Loucy (cell line): ENCODE results near the gene PLA2G2F.

Experiments used
- H2AFZ ChIP-seq: fragments of 200-600 bp; sonication (generic); 2 replicates; pipeline ENCODE4 v1.6.0; 2016; ENCODE audit warnings: antibody characterized with exemption, mild to moderate bottlenecking, low read length, moderate library complexity
- H3F3A ChIP-seq: fragments of 200-600 bp; 2 replicates; pipeline ENCODE4 v1.6.0; 2016; ENCODE audit warnings: antibody characterized with exemption, low read depth, mild to moderate bottlenecking
- H3K27me3 ChIP-seq: fragments of 200-600 bp; sonication (generic); 2 replicates; pipeline ENCODE4 v1.6.1; 2014; ENCODE audit warnings: low read length, mild to moderate bottlenecking; ENCODE audit not compliant: insufficient read depth, poor library complexity, severe bottlenecking
- H3K36me3 ChIP-seq: fragments of 200-600 bp; sonication (generic); 2 replicates; pipeline ENCODE4 v1.6.1; 2016; ENCODE audit warnings: low read length; ENCODE audit not compliant: insufficient read depth
- H3K4me1 ChIP-seq: fragments of 200-600 bp; sonication (generic); 2 replicates; pipeline ENCODE4 v1.5.1; 2014; ENCODE audit warnings: low read length, mild to moderate bottlenecking; ENCODE audit not compliant: insufficient read depth, poor library complexity, severe bottlenecking
- H3K4me2 ChIP-seq: fragments of 200-600 bp; sonication (generic); 2 replicates; pipeline ENCODE4 v1.6.0; 2014; ENCODE audit warnings: antibody characterized with exemption, low read length, low read depth, mild to moderate bottlenecking; ENCODE audit not compliant: poor library complexity, severe bottlenecking
- H3K4me3 ChIP-seq: fragments of 200-600 bp; sonication (generic); 2 replicates; pipeline ENCODE4 v1.5.1; 2014; ENCODE audit warnings: low read length, mild to moderate bottlenecking, mixed read lengths; ENCODE audit not compliant: poor library complexity, severe bottlenecking
- H3K79me2 ChIP-seq: fragments of 200-600 bp; sonication (generic); 2 replicates; pipeline ENCODE4 v1.6.1; 2014; ENCODE audit warnings: low read length; ENCODE audit not compliant: insufficient read depth
- H3K9ac ChIP-seq: fragments of 200-600 bp; sonication (generic); 2 replicates; pipeline ENCODE4 v1.6.0; 2014; ENCODE audit warnings: mild to moderate bottlenecking, low read depth, low read length, moderate library complexity; ENCODE audit not compliant: poor library complexity, severe bottlenecking
- H3K9me2 ChIP-seq: fragments of 200-600 bp; sonication (generic); replicated peaks from 2 replicates; pipeline ENCODE4 v1.6.1; 2016; ENCODE audit warnings: low read depth, low read length, mixed read lengths
- H3K9me3 ChIP-seq: fragments of 200-600 bp; sonication (generic); 2 replicates; pipeline ENCODE4 v1.6.1; 2014; ENCODE audit warnings: mild to moderate bottlenecking, antibody characterized with exemption, low read length, low read depth; ENCODE audit not compliant: insufficient read depth
- H4K20me1 ChIP-seq: fragments of 200-600 bp; sonication (generic); 2 replicates; pipeline ENCODE4 v1.6.0; 2014; ENCODE audit warnings: antibody characterized with exemption, low read length, mild to moderate bottlenecking; ENCODE audit not compliant: insufficient read depth, poor library complexity, severe bottlenecking
- EZH2phosphoT487 ChIP-seq: fragments of 200-600 bp; IDR thresholded peaks from 2 replicates; pipeline ENCODE4 v1.6.1; 2018; ENCODE audit warnings: antibody characterized with exemption, mild to moderate bottlenecking, moderate library complexity, borderline replicate concordance
- TF ChIP-seq, protein P1 (sequence below): fragments of 200-600 bp; sonication (generic); conservative IDR thresholded peaks from 2 replicates; pipeline ENCODE4 v1.5.1; 2014; ENCODE audit warnings: mild to moderate bottlenecking, antibody characterized with exemption, low read length

PLA2G2F gene

GRCh38 chr1:20095564-20096434 is 43.3 kb upstream of the PLA2G2F start:
- Histone ChIP-seq H2AFZ (no peak overlapping the region), H3K9me2 (no peaks in the 10 kb centered on the region), H3K4me3 (no peak overlapping the region), H3K27me3 (no peaks in the 10 kb centered on the region), H3K79me2 (no peaks in the 10 kb centered on the region), H3K4me1 (no peaks in the 10 kb centered on the region), H3K9me3 (no peaks in the 10 kb centered on the region), H3K4me2 (no peak overlapping the region), H3K36me3 (no peaks in the 10 kb centered on the region), H3K9ac (no peak overlapping the region), H3F3A (no peaks in the 10 kb centered on the region), H4K20me1 (no peaks in the 10 kb centered on the region)
- no peak for TF ChIP-seq EZH2phosphoT487
- TF ChIP-seq, protein P1, sequence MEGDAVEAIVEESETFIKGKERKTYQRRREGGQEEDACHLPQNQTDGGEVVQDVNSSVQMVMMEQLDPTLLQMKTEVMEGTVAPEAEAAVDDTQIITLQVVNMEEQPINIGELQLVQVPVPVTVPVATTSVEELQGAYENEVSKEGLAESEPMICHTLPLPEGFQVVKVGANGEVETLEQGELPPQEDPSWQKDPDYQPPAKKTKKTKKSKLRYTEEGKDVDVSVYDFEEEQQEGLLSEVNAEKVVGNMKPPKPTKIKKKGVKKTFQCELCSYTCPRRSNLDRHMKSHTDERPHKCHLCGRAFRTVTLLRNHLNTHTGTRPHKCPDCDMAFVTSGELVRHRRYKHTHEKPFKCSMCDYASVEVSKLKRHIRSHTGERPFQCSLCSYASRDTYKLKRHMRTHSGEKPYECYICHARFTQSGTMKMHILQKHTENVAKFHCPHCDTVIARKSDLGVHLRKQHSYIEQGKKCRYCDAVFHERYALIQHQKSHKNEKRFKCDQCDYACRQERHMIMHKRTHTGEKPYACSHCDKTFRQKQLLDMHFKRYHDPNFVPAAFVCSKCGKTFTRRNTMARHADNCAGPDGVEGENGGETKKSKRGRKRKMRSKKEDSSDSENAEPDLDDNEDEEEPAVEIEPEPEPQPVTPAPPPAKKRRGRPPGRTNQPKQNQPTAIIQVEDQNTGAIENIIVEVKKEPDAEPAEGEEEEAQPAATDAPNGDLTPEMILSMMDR = no peak

- Histone ChIP-seq H4K20me1 (no peaks in the 10 kb centered on the region), H3F3A (no peaks in the 10 kb centered on the region), H3K79me2 (no peaks in the 10 kb centered on the region), H3K9ac (no peak overlapping the region), H3K9me3 (no peaks in the 10 kb centered on the region), H2AFZ (no peak overlapping the region), H3K9me2 (no peaks in the 10 kb centered on the region), H3K4me3 (no peak overlapping the region), H3K36me3 (no peaks in the 10 kb centered on the region), H3K27me3 (no peaks in the 10 kb centered on the region), H3K4me2 (no peak overlapping the region), H3K4me1 (no peaks in the 10 kb centered on the region)
- TF ChIP-seq EZH2phosphoT487 = no peak
Observed at GRCh38 chr1:20096840-20097447, 42.2 kb upstream of the PLA2G2F start.

DNA sequence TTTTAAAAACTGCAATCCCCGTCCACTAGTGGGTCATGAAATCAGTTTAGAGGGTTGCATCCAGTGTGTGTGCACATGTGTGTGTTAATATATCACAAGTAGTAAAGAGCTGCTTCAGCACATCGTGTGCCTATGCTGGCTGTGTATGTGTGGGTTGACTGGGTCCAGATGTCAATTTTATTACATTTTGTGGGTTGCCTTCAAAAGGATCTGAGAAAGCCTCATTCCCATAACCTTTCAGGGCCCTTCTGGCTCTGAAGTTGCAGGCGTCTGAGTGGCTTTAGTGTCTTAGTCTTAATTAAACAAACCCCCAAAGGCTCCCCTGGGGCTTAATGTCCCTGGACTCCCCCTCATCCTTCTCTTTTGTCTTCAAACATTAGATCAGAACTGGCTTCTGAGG is 39.6 kb upstream of the PLA2G2F start:
- Histone ChIP-seq H2AFZ (no peak overlapping the region), H3K79me2 (no peaks in the 10 kb centered on the region), H3F3A (no peaks in the 10 kb centered on the region), H3K36me3 (no peaks in the 10 kb centered on the region), H3K9ac (no peak overlapping the region), H3K9me2 (no peaks in the 10 kb centered on the region), H3K4me2 (peak overlapping the region; percentile 32), H3K9me3 (no peaks in the 10 kb centered on the region), H3K27me3 (no peaks in the 10 kb centered on the region), H3K4me1 (no peaks in the 10 kb centered on the region), H3K4me3 (no peak overlapping the region), H4K20me1 (no peaks in the 10 kb centered on the region)
- TF ChIP-seq EZH2phosphoT487 = no peak
- TF ChIP-seq, protein P1 = no peak
